ENCODE data around the gene KRTAP12-3.
"Not testable (repeated sequence)": the region's sequence is repeated elsewhere in the genome, so short reads cannot be mapped to it uniquely, and the experiment has no call there.

The KRTAP12-3 gene

DNA sequence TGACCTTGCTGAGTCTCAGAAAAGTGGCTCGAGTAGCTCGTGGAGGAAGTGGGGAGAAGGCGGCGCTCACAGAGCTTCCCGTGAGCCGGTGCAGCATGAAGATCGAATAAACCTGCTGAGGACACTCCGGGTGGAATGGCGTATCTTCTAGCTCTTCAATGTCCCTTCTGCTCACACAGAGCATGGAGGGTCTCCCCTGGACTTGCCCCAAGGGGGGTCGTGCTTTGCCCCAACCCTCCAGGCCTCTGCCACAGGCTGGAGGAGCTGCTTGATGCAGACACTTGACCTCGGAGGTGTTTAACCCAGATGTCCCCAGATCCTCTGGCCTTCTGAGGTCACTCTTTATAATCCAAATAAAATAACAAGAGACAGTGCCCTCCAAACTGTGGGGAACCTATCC is 37.0 kb downstream of the KRTAP12-3 start:
- Histone ChIP-seq H3K9me3 (ENCODE audit: control insufficient read depth in 5 of 5, low read length in 5 of 5) (peaks cover 0 to 18% (median 5%) of the 10 kb centered on the region in 5 donors), H3K36me3 (ENCODE audit: control insufficient read depth in 5 of 5, insufficient read depth in 5 of 5, low read length in 5 of 5) (no peaks in the 10 kb centered on the region), H3K27ac (ENCODE audit: low read depth, low read length) (no peak overlapping the region), H3K4me3 (ENCODE audit: low read depth in 1 of 5, low read length in 5 of 5) (no peak overlapping the region), H3K27me3 (ENCODE audit: control insufficient read depth in 5 of 5, insufficient read depth in 4 of 5, low read length in 5 of 5) (peaks cover 23 to 39% (median 29%) of the 10 kb centered on the region in 5 donors), H3K9ac (ENCODE audit: low read length in 5 of 5) (no peak overlapping the region), H3K4me1 (ENCODE audit: control insufficient read depth in 5 of 5, insufficient read depth in 5 of 5, low read length in 5 of 5) (no peaks in the 10 kb centered on the region)

DNA sequence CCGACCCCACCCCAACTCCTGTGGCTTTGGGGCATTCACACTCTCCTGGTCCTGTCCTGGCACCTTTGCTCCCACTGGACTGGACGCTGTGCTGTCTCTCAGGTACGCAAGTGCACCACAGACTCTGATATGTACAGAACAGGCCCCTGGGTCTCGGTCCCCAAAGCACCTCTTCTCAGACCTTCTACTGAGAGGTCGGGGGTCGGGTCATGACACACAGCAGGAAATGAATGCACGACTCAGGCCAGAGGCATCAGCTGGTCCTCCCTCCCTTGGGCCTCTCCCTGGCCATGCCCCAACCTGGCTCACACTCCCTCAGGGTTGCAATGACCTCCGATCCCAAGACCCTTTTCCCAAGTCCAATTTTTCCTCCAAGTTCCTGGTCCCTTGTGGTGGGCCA is 37.5 kb downstream of the KRTAP12-3 start:
- H3K4me1 ChIP-seq (ENCODE audit: control insufficient read depth in 5 of 5, insufficient read depth in 5 of 5, low read length in 5 of 5) = no peaks in the 10 kb centered on the region
- no peak overlapping the region for H3K4me3 ChIP-seq (ENCODE audit: low read depth in 1 of 5, low read length in 5 of 5)
- peaks cover 0 to 18% (median 5%) of the 10 kb centered on the region in 5 donors for H3K9me3 ChIP-seq (ENCODE audit: control insufficient read depth in 5 of 5, low read length in 5 of 5)
- H3K27me3 ChIP-seq (ENCODE audit: control insufficient read depth in 5 of 5, insufficient read depth in 4 of 5, low read length in 5 of 5) = peaks cover 25 to 43% (median 33%) of the 10 kb centered on the region in 5 donors
- H3K9ac ChIP-seq (ENCODE audit: low read length in 5 of 5) = no peak overlapping the region
- no peaks in the 10 kb centered on the region for H3K36me3 ChIP-seq (ENCODE audit: control insufficient read depth in 5 of 5, insufficient read depth in 5 of 5, low read length in 5 of 5)
- H3K27ac ChIP-seq (ENCODE audit: low read depth, low read length) = no peak overlapping the region

DNA sequence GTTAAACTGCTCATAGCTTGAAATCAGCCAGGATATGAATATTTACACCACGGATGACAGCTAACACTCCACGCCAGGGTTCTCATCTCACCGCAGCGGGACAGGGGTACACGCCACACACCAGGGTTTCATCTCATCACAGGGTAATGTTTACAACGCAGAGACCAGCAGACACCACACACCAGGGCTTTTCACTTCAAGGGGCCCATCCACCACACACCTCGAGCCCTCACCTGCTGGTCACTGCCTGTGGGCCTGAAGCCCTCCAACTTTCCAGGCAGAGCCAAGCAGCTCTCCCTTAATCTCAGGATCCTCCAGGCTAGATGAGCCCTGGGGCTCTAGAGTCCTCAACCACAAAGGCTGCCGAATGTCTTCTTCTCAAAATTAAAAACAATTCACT is 37.9 kb downstream of the KRTAP12-3 start:
- Histone ChIP-seq H3K9me3 (ENCODE audit: control insufficient read depth in 5 of 5, low read length in 5 of 5) (peaks cover 0 to 18% (median 5%) of the 10 kb centered on the region in 5 donors), H3K4me3 (ENCODE audit: low read depth in 1 of 5, low read length in 5 of 5) (no peak overlapping the region), H3K27me3 (ENCODE audit: control insufficient read depth in 5 of 5, insufficient read depth in 4 of 5, low read length in 5 of 5) (peaks cover 25 to 48% (median 36%) of the 10 kb centered on the region in 5 donors), H3K36me3 (ENCODE audit: control insufficient read depth in 5 of 5, insufficient read depth in 5 of 5, low read length in 5 of 5) (no peaks in the 10 kb centered on the region), H3K27ac (ENCODE audit: low read depth, low read length) (no peak overlapping the region), H3K9ac (ENCODE audit: low read length in 5 of 5) (no peak overlapping the region), H3K4me1 (ENCODE audit: control insufficient read depth in 5 of 5, insufficient read depth in 5 of 5, low read length in 5 of 5) (no peaks in the 10 kb centered on the region)

DNA sequence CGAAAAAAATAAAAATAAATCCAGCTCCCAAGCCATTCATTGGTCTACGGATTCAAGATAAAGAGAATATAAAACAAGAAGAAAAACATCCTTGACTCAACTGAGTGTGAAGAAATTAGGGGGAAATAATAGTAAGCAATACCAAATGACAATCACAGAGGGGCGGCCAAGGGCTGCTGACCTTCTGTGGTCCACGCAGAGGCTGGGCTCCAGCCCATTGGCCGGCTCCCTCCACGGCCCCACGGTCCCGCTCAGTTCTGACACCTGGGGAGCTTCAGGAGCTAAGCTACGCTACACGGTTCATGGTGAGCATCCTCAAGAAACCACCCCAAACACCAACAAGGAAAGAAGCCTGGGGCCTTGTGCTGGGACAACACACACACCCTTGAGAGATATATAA is 38.8 kb downstream of the KRTAP12-3 start:
- Histone ChIP-seq H3K27ac (ENCODE audit: low read depth, low read length) (no peak overlapping the region), H3K36me3 (ENCODE audit: control insufficient read depth in 5 of 5, insufficient read depth in 5 of 5, low read length in 5 of 5) (no peaks in the 10 kb centered on the region), H3K9ac (ENCODE audit: low read length in 5 of 5) (no peak overlapping the region), H3K9me3 (ENCODE audit: control insufficient read depth in 5 of 5, low read length in 5 of 5) (peaks cover 0 to 18% (median 5%) of the 10 kb centered on the region in 5 donors), H3K4me3 (ENCODE audit: low read depth in 1 of 5, low read length in 5 of 5) (no peak overlapping the region), H3K4me1 (ENCODE audit: control insufficient read depth in 5 of 5, insufficient read depth in 5 of 5, low read length in 5 of 5) (no peaks in the 10 kb centered on the region), H3K27me3 (ENCODE audit: control insufficient read depth in 5 of 5, insufficient read depth in 4 of 5, low read length in 5 of 5) (peaks cover 31 to 57% (median 43%) of the 10 kb centered on the region in 5 donors)

DNA sequence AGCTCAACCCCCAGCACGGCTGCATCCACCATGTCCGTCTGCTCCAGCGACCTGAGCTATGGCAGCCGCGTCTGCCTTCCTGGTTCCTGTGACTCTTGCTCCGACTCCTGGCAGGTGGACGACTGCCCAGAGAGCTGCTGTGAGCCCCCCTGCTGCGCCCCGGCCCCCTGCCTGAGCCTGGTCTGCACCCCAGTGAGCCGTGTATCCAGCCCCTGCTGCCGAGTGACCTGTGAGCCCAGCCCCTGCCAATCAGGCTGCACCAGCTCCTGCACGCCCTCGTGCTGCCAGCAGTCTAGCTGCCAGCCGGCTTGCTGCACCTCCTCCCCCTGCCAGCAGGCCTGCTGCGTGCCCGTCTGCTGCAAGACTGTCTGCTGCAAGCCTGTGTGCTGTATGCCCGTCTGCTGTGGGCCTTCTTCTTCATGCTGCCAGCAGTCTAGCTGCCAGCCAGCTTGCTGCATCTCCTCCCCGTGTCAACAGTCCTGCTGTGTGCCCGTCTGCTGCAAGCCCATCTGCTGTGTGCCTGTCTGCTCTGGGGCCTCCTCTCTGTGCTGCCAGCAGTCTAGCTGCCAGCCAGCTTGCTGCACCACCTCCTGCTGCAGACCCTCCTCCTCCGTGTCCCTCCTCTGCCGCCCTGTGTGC is 39.6 kb downstream of the KRTAP12-3 start, which contains the start of gene KRTAP10-12:
TSS of gene KRTAP10-12 (plus strand) at position 1 of the 639 bp plus-strand sequence. CDS start at position 31, 30 bp downstream.
- H3K9ac ChIP-seq (ENCODE audit: low read length in 5 of 5); H3K27ac ChIP-seq (ENCODE audit: low read depth, low read length); H3K4me3 ChIP-seq (ENCODE audit: low read depth in 1 of 5, low read length in 5 of 5); H3K36me3 ChIP-seq (ENCODE audit: control insufficient read depth in 5 of 5, insufficient read depth in 5 of 5, low read length in 5 of 5); H3K4me1 ChIP-seq (ENCODE audit: control insufficient read depth in 5 of 5, insufficient read depth in 5 of 5, low read length in 5 of 5): not testable (repeated sequence)
- peaks cover 33 to 64% (median 50%) of the 10 kb centered on the region in 5 donors for H3K27me3 ChIP-seq (ENCODE audit: control insufficient read depth in 5 of 5, insufficient read depth in 4 of 5, low read length in 5 of 5)
- H3K9me3 ChIP-seq (ENCODE audit: control insufficient read depth in 5 of 5, low read length in 5 of 5) = peaks cover 0 to 14% (median 5%) of the 10 kb centered on the region in 5 donors

DNA sequence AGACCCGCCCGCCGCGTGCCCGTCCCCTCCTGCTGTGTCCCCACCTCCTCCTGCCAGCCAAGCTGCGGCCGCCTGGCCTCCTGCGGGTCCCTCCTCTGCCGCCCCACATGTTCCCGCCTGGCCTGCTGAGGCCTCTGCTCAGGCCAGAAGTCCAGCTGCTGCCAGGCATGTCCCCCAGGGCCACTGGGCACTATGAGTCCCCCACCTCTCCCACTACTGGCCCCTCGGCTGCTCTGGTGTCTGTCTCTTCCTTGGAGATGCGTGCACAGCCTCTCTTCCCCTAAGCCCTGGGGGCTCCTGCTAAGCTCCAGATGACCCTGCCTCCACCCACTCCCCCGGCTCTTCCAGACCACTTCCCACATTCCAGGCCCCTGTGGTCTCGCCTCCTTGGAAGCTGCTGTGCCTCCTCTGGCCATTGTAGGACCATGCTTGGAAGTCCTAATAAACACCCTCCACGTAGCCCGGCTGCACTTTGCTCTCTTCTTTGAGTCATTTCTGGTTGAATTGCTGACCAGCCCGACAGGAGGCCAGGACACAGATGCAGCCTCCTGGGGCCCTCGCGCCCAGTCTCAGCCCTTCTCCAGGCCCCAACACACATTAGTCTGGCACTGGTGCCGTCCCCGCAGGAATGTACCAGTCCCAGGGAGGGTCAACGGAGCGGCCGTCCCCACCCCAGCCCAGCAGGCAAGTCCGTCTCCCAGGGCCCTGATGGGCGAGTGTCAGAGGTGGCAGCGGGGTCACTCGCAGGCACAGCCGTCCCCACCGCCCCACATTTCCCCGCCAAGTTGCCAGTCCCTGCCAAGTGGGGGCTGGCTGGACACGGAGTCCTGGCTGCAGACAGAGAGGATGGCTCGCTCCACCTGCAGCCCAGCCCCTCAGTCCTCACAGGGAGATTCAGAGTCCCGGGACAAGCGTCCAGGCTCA is 40.3 kb downstream of the KRTAP12-3 start:
- Histone ChIP-seq H3K9me3 (ENCODE audit: control insufficient read depth in 5 of 5, low read length in 5 of 5) (peaks cover 0 to 7% (median 2%) of the 10 kb centered on the region in 5 donors), H3K4me3 (ENCODE audit: low read depth in 1 of 5, low read length in 5 of 5) (no peak overlapping the region), H3K27ac (ENCODE audit: low read depth, low read length) (no peak overlapping the region), H3K27me3 (ENCODE audit: control insufficient read depth in 5 of 5, insufficient read depth in 4 of 5, low read length in 5 of 5) (peaks cover 41 to 72% (median 57%) of the 10 kb centered on the region in 5 donors), H3K36me3 (ENCODE audit: control insufficient read depth in 5 of 5, insufficient read depth in 5 of 5, low read length in 5 of 5) (no peaks in the 10 kb centered on the region), H3K9ac (ENCODE audit: low read length in 5 of 5) (no peak overlapping the region), H3K4me1 (ENCODE audit: control insufficient read depth in 5 of 5, insufficient read depth in 5 of 5, low read length in 5 of 5) (no peaks in the 10 kb centered on the region)

DNA sequence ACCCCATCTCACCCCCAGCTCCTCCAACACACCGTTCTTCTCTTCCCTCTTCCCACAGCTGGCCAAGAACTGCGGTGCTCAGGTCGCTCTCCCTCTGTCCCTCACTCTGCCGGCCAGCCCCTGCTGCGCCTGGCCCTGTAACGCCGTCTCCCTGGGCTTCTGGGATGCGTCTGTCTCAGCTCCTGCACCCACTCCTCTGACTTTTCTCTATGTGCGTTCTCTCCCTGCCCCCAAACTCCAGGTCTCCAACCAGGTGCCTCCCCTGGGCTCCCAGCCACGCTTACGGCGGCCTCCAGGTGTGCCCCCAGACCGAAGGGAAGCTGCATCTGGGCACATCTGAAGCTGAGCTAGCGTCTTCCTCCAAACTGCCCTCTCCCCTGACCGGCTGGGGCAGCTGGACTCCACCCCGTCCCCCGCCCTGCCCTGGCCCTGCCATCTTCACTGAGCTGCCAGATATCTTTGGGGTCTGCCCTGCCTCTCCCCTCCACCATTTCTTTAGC is 41.8 kb downstream of the KRTAP12-3 start:
- Histone ChIP-seq H3K36me3 (ENCODE audit: control insufficient read depth in 5 of 5, insufficient read depth in 5 of 5, low read length in 5 of 5) (no peaks in the 10 kb centered on the region), H3K4me1 (ENCODE audit: control insufficient read depth in 5 of 5, insufficient read depth in 5 of 5, low read length in 5 of 5) (no peaks in the 10 kb centered on the region), H3K4me3 (ENCODE audit: low read depth in 1 of 5, low read length in 5 of 5) (no peak overlapping the region), H3K9ac (ENCODE audit: low read length in 5 of 5) (no peak overlapping the region), H3K9me3 (ENCODE audit: control insufficient read depth in 5 of 5, low read length in 5 of 5) (no peaks in the 10 kb centered on the region), H3K27me3 (ENCODE audit: control insufficient read depth in 5 of 5, insufficient read depth in 4 of 5, low read length in 5 of 5) (peaks cover 51 to 87% (median 70%) of the 10 kb centered on the region in 5 donors), H3K27ac (ENCODE audit: low read depth, low read length) (no peak overlapping the region)

DNA sequence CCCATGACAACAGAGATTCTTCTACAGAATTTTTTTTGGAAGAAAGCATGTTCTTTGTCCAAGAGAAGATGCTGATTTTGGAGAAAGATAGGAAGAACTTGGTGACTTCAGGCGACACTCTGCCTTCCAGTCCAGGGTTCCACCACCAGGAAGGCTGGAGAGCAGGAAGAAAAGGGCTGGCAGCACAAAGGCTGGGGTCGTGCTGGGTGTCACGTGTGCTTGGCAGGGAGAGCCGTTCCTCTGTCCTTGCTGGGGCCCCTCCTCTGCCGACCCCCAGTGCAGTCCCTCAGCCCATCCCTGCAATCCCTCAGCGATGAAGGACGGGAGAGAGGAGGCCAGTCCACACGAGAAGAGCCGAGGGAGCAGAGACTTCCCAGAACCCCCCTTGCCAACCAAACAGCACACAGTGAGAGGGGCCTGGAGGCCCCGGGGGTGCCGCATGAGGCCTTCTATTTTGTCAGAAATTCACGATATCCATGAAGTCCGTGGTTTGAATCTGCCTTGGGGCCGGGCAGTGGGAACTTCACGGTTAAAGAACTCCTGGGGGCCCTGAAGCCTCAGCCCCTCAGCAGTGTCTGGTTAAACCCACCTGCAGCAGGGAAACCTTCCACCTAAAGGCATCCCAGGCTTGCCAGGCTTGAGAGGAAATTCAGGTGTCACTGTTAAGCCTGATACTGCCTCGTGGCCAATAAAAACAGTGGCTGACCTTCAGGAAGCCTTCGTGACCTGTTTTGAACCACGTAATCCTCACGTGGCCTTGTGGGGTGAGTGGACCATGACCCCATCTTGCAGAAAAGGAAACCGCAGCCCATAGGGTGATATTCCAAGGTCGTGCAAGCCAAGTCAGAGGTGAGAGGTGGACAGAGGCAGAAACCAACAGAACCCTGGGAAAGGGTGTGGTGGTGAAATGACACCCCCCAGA is 42.6 kb downstream of the KRTAP12-3 start:
- H3K27me3 ChIP-seq (ENCODE audit: control insufficient read depth in 5 of 5, insufficient read depth in 4 of 5, low read length in 5 of 5) = peaks cover 51 to 89% (median 69%) of the 10 kb centered on the region in 5 donors

DNA sequence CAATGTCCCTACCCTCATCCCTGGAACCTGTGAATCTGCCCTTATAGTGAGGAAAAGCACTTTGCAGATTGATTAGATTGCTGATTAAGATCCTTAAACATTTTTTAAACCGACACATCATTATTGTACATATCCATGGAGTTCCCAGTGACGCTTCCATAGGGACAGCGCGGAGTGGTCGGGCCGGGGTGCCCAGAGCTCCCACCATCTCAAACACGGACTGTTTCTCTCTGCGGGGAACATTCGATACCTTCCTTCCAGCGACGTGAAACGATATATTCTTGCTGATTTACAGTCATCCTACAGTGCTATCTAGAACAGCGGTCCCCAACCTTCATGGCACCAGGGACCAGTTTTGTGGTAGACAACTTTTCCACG is 43.3 kb downstream of the KRTAP12-3 start:
- H3K27ac ChIP-seq (ENCODE audit: low read depth, low read length) = no peak overlapping the region
- no peaks in the 10 kb centered on the region for H3K4me1 ChIP-seq (ENCODE audit: control insufficient read depth in 5 of 5, insufficient read depth in 5 of 5, low read length in 5 of 5)
- H3K9me3 ChIP-seq (ENCODE audit: control insufficient read depth in 5 of 5, low read length in 5 of 5) = peaks cover 0 to under 1% (median 0%) of the 10 kb centered on the region in 5 donors
- no peaks in the 10 kb centered on the region for H3K36me3 ChIP-seq (ENCODE audit: control insufficient read depth in 5 of 5, insufficient read depth in 5 of 5, low read length in 5 of 5)
- H3K27me3 ChIP-seq (ENCODE audit: control insufficient read depth in 5 of 5, insufficient read depth in 4 of 5, low read length in 5 of 5) = peaks cover 52 to 87% (median 70%) of the 10 kb centered on the region in 5 donors
- H3K4me3 ChIP-seq (ENCODE audit: low read depth in 1 of 5, low read length in 5 of 5) = no peak overlapping the region
- no peak overlapping the region for H3K9ac ChIP-seq (ENCODE audit: low read length in 5 of 5)

More for the DNA sequence above, 42.6 kb downstream of the KRTAP12-3 start:
- H3K27ac ChIP-seq (ENCODE audit: low read depth, low read length) = no peak overlapping the region
- no peaks in the 10 kb centered on the region for H3K4me1 ChIP-seq (ENCODE audit: control insufficient read depth in 5 of 5, insufficient read depth in 5 of 5, low read length in 5 of 5)
- H3K36me3 ChIP-seq (ENCODE audit: control insufficient read depth in 5 of 5, insufficient read depth in 5 of 5, low read length in 5 of 5) = no peaks in the 10 kb centered on the region
- no peak overlapping the region for H3K9ac ChIP-seq (ENCODE audit: low read length in 5 of 5)
- no peak overlapping the region for H3K4me3 ChIP-seq (ENCODE audit: low read depth in 1 of 5, low read length in 5 of 5)
- H3K9me3 ChIP-seq (ENCODE audit: control insufficient read depth in 5 of 5, low read length in 5 of 5) = no peaks in the 10 kb centered on the region
